ENCODE data around the gene CRK. TPM values are rescaled to one million over a fixed set of nuclear protein-coding genes. Genes with fewer than 3 reads are reported as not detected.
A peak's percentile ranks its signal among the peaks of the same experiment; 100 is the strongest.
"Not testable (repeated sequence)": the region's sequence is repeated elsewhere in the genome, so short reads cannot be mapped to it uniquely, and the experiment has no call there.

CRK gene
- polyA plus RNA-seq, 1 donor from 2014 or later = 28.3 TPM

DNA sequence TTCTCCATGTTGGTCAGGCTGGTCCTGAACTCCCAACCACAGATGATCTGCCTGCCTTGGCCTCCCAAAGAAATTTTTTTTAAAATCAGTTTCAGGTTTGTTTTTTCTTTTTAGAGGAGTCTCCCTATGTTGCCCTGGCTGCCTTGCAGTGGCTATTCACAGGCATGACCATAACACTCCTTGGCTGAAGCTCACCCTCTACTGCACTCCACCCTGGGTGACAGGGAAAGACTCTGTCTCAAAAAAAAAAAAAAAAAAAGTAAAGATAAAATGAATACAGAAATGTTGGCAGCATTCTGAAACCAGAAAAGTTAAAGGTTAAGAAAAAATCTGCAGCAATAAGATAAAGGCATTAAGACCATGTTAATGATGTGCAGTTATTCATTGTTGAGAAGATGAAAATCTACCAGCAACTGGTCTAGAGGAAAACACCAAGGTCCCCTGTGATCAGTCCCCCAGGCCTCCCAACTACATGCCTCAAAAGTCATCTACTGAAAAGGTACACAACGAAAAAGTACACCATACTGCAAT lies 71.1 kb downstream of the CRK start:
- Mint-ChIP-seq H3K9me3 (no peaks in the 10 kb centered on the region), H3K36me3 (peaks cover 3% of the 10 kb centered on the region), H3K27me3 (no peaks in the 10 kb centered on the region), H3K27ac (peak overlapping the region in 2 of 3 donors; percentile 60 to 82), H3K4me3 (peak overlapping the region in 3 of 4 donors; percentile 12 to 74 (median 29)), H3K4me1 (peaks cover 37 to 49% (median 43%) of the 10 kb centered on the region in 3 donors)

GRCh38 chr17:1379930-1380313 lies 76.1 kb downstream of the CRK start:
- H3K9me3 Mint-ChIP-seq = no peaks in the 10 kb centered on the region
- H3K27ac Mint-ChIP-seq = peak overlapping the region; percentile 21 to 64 (median 42)
- H3K27me3 Mint-ChIP-seq = peaks cover 1% of the 10 kb centered on the region
- H3K4me1 Mint-ChIP-seq = peaks cover 41 to 62% (median 54%) of the 10 kb centered on the region in 3 donors
- H3K4me3 Mint-ChIP-seq = peak overlapping the region; percentile 1 to 86 (median 50)
- H3K36me3 Mint-ChIP-seq = peaks cover 3% of the 10 kb centered on the region

DNA sequence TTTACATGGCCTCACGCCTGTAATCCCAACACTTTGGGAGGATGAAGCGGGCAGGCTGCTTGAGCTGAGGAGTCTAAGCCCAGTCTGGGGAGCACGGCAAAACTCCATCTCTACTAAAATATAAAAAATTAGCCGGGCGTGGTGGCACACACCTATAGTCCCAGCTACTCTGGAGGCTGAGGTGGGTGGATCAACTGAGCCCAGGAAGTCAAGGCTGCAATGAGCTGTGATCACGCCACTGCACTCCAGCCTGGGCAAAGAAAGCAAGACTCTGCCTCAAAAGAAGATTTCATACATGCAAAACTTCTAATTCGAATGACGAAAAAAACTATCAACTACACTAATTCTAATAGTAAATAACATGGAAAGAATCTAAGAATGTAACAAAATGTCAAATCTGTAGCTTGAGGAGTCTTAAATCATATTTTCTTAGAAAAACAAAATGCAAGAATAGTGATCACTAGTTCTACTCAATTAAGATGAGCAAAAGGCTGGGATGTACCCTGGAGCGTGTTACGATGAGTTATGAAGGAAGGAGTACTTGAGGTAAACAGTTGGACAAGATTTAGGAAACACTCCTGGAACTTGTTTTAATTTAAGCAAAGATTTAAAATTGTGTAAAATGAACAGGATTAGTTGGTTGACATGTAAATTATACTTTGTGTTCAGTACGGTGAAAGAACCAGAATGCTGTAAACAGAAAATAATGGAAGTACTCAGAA lies 76.7 kb downstream of the CRK start:
- no peaks in the 10 kb centered on the region for H3K9me3 Mint-ChIP-seq
- H3K4me1 Mint-ChIP-seq = peaks cover 47 to 66% (median 58%) of the 10 kb centered on the region in 3 donors
- H3K27me3 Mint-ChIP-seq = peaks cover 1% of the 10 kb centered on the region
- peak overlapping the region in 2 of 3 donors; percentile 21 to 42 for H3K27ac Mint-ChIP-seq
- peak overlapping the region in 3 of 4 donors; percentile 1 to 86 (median 77) for H3K4me3 Mint-ChIP-seq
- peaks cover 3% of the 10 kb centered on the region for H3K36me3 Mint-ChIP-seq

GRCh38 chr17:1378476-1378860 lies 77.6 kb downstream of the CRK start:
- H3K27me3 Mint-ChIP-seq, H3K36me3 Mint-ChIP-seq, H3K9me3 Mint-ChIP-seq: not testable (repeated sequence)
- peak overlapping the region in 2 of 3 donors; percentile 22 to 35 for H3K27ac Mint-ChIP-seq
- H3K4me3 Mint-ChIP-seq = peak overlapping the region in 2 of 4 donors; percentile 76 to 78
- peaks cover 49 to 72% (median 61%) of the 10 kb centered on the region in 3 donors for H3K4me1 Mint-ChIP-seq

DNA sequence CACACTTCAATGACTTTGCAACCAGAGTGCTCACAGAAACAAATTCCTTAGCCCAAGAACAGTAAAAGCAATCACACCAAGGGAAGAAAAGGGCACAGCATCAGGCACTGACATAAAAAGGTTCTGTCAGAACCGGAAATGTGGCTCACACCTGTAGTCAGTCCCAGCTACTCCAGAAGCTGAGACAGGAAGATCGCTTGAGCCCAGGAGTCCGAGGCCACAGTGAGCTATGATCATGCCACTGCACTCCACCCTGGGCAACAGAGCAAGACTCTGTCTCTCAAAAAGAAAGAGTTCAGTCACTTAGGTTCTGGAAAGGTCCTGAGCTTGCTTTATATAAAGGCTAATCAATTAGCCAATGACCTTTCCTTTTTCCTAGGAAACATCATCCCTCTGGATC lies 78.7 kb downstream of the CRK start:
- H3K27me3 Mint-ChIP-seq = peaks cover 1% of the 10 kb centered on the region
- H3K4me3 Mint-ChIP-seq = peak overlapping the region in 3 of 4 donors; percentile 46 to 77 (median 76)
- peaks cover 51 to 76% (median 67%) of the 10 kb centered on the region in 3 donors for H3K4me1 Mint-ChIP-seq
- peak overlapping the region; percentile 48 to 90 (median 52) for H3K27ac Mint-ChIP-seq
- H3K36me3 Mint-ChIP-seq = peaks cover 3% of the 10 kb centered on the region
- H3K9me3 Mint-ChIP-seq = no peaks in the 10 kb centered on the region

- no peaks in the 10 kb centered on the region for H3K9me3 Mint-ChIP-seq
- peak overlapping the region; percentile 36 to 90 (median 52) for H3K27ac Mint-ChIP-seq
- peaks cover 1% of the 10 kb centered on the region for H3K27me3 Mint-ChIP-seq
- H3K4me1 Mint-ChIP-seq = peaks cover 52 to 76% (median 60%) of the 10 kb centered on the region in 3 donors
- H3K36me3 Mint-ChIP-seq = no peaks in the 10 kb centered on the region
- peak overlapping the region in 3 of 4 donors; percentile 3 to 60 (median 51) for H3K4me3 Mint-ChIP-seq
These were observed 80.0 kb downstream of the CRK start for GRCh38 chr17:1376061-1376460.

- no peaks in the 10 kb centered on the region for H3K9me3 Mint-ChIP-seq
- peak overlapping the region; percentile 36 to 90 (median 52) for H3K27ac Mint-ChIP-seq
- H3K27me3 Mint-ChIP-seq = peaks cover 1% of the 10 kb centered on the region
- H3K36me3 Mint-ChIP-seq = no peaks in the 10 kb centered on the region
- H3K4me3 Mint-ChIP-seq = peak overlapping the region in 3 of 4 donors; percentile 3 to 73 (median 60)
- H3K4me1 Mint-ChIP-seq = peaks cover 49 to 74% (median 56%) of the 10 kb centered on the region in 3 donors
These were observed 80.4 kb downstream of the CRK start for GRCh38 chr17:1375615-1376014.

GRCh38 chr17:1374431-1375177 lies 81.4 kb downstream of the CRK start:
- no peaks in the 10 kb centered on the region for H3K9me3 Mint-ChIP-seq
- peaks cover 1% of the 10 kb centered on the region for H3K27me3 Mint-ChIP-seq
- peak overlapping the region; percentile 3 to 89 (median 66) for H3K4me3 Mint-ChIP-seq

GRCh38 chr17:1373707-1374237 lies 82.3 kb downstream of the CRK start:
- no peaks in the 10 kb centered on the region for H3K36me3 Mint-ChIP-seq
- H3K27me3 Mint-ChIP-seq = peaks cover 1% of the 10 kb centered on the region
- peak overlapping the region in 1 of 3 donors; percentile 10 for H3K27ac Mint-ChIP-seq
- no peaks in the 10 kb centered on the region for H3K9me3 Mint-ChIP-seq
- peaks cover 40 to 61% (median 53%) of the 10 kb centered on the region in 3 donors for H3K4me1 Mint-ChIP-seq
- H3K4me3 Mint-ChIP-seq = peak overlapping the region in 1 of 4 donors; percentile 75

More at GRCh38 chr17:1374431-1375177, 81.4 kb downstream of the CRK start:
- H3K4me1 Mint-ChIP-seq = peaks cover 43 to 65% (median 51%) of the 10 kb centered on the region in 3 donors
- H3K36me3 Mint-ChIP-seq = no peaks in the 10 kb centered on the region
- peak overlapping the region; percentile 10 to 81 (median 52) for H3K27ac Mint-ChIP-seq

DNA sequence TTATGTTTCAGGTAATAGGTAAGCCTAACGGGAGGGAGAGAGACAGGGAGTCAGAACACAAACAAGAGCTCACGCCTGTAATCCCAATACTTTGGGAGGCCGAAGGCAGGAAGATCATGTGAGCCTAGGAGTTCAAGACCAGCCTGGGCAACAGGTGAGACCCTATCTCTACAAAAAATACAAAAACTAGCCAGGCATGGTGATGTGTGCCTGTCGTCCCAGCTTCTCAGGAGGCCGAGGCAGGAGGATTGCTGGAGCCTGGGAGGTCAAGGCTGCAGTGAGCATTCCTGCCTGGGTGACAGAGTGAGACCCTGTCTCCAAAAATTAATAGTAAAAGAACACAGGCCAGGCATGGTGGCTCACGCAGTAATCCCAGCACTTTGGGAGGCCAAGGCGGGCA lies 83.4 kb downstream of the CRK start:
- peaks cover 36 to 60% (median 53%) of the 10 kb centered on the region in 3 donors for H3K4me1 Mint-ChIP-seq
- H3K27ac Mint-ChIP-seq = no peak overlapping the region
- H3K36me3 Mint-ChIP-seq = no peaks in the 10 kb centered on the region
- H3K27me3 Mint-ChIP-seq = peaks cover 1% of the 10 kb centered on the region
- H3K9me3 Mint-ChIP-seq = no peaks in the 10 kb centered on the region
- peak overlapping the region in 1 of 4 donors; percentile 38 for H3K4me3 Mint-ChIP-seq

- Mint-ChIP-seq H3K27me3 (peaks cover 1% of the 10 kb centered on the region), H3K36me3 (no peaks in the 10 kb centered on the region), H3K4me3 (no peak overlapping the region), H3K4me1 (peaks cover 42 to 60% (median 52%) of the 10 kb centered on the region in 3 donors), H3K9me3 (no peaks in the 10 kb centered on the region), H3K27ac (peak overlapping the region in 1 of 3 donors; percentile 71)
These were observed 84.0 kb downstream of the CRK start for GRCh38 chr17:1371893-1372590.

Measured in IgD-negative memory B cell (primary cell).